Heart right ventricle (tissue), 16 donors: Measurements from ENCODE around the gene FAIM2. TPM values are rescaled to one million over a fixed set of nuclear protein-coding genes. Genes with fewer than 3 reads are reported as not detected.

Experiments
- ATAC-seq, 8 donors: fragments of 200-7000 bp; cut with Tn5 transposase; one replicate each; pipeline ENCODE4 v1.9.1; 2020; ENCODE audit warnings: mild to moderate bottlenecking in 8 of 8, moderate library complexity in 8 of 8, moderate number of reproducible peaks in 1 of 8
- DNase-seq, 2 donors: peaks; one replicate each; pipeline ENCODE4 v3.0.0-alpha.2; 2020
- H3K27ac ChIP-seq, 10 donors: fragments of 200-600 bp; sonication (generic) in 2 of 10; one replicate each; pipeline versions ENCODE4 v1.5.0 to v1.8.0; 2020 to 2022; ENCODE audit warnings: mild to moderate bottlenecking in 3 of 10
- H3K27me3 ChIP-seq, 7 donors: fragments of 200-600 bp; one replicate each; pipeline ENCODE4 v1.8.0; 2021 to 2022; ENCODE audit warnings: mild to moderate bottlenecking in 2 of 7
- H3K36me3 ChIP-seq, 9 donors: fragments of 200-600 bp; sonication (generic) in 1 of 9; one replicate each; pipeline versions ENCODE4 v1.5.0 to v1.8.0; 2020 to 2022; ENCODE audit warnings: mild to moderate bottlenecking in 2 of 9
- H3K4me1 ChIP-seq, 9 donors: fragments of 200-600 bp; sonication (generic) in 1 of 9; one replicate each; pipeline versions ENCODE4 v1.5.0 to v1.8.0; 2020 to 2022; ENCODE audit warnings: mild to moderate bottlenecking in 4 of 9
- H3K4me3 ChIP-seq, 10 donors: fragments of 200-600 bp; sonication (generic) in 2 of 10; one replicate each; pipeline versions ENCODE4 v1.5.0 to v1.8.0; 2020 to 2022; ENCODE audit warnings: mild to moderate bottlenecking in 7 of 10, moderate library complexity in 2 of 10
- H3K9me3 ChIP-seq, 11 donors: fragments of 200-600 bp in 10 of 11; sonication (generic) in 2 of 11; one replicate each; pipeline versions ENCODE4 v1.5.0 to v1.8.0; 2013 to 2022; ENCODE audit warnings: mild to moderate bottlenecking in 2 of 11, control low read depth in 1 of 11, moderate library complexity in 1 of 11
- CTCF ChIP-seq, 9 donors: fragments of 200-600 bp; sonication (generic) in 2 of 9; IDR thresholded peaks; one replicate each; pipeline versions ENCODE4 v1.5.0 to v1.8.0; 2021 to 2022; ENCODE audit warnings: antibody characterized with exemption in 9 of 9, mild to moderate bottlenecking in 5 of 9, moderate library complexity in 1 of 9
- whole genome bisulfite sequencing, 2 donors: extraction: QIAGEN DNeasy Blood & Tissue Kit; methylation state at CpG; one replicate each; pipeline ENCODE4 v1.1.7; 2013; ENCODE audit warnings: inconsistent platforms in 1 of 2; 5-methylcytosine and 5-hydroxymethylcytosine counted together
- intact Hi-C, 10 donors: fragments of 100-400 bp; cut with DNase I; formaldehyde crosslinking; loops; one replicate each; pipeline versions ENCODE4 v1.11.1 to v1.14.2; 2022
- polyA plus RNA-seq, 2 donors: library from polyadenylated mRNA; stranded (reverse); fragments of 200-250 nt; gene quantifications; one replicate each; pipeline ENCODE4 v1.2.3, GENCODE V29; 2013
- total RNA-seq, 10 donors: library from RNA; stranded (reverse); fragmentation: NEBNext Ultra II Directional in 3 of 10; extraction: Animal tissue kit (Norgen Biotek cat#: 25700) in 3 of 10; gene quantifications; one replicate each; pipeline versions ENCODE4 v1.2.1 to v1.2.4, GENCODE V29; 2021 to 2023
- donor health status: Arrhythmogenic right ventricular cardiomyopathy.
- donor health status: ischemic (EF 13 %, LVEDD 7.1; RV severe dilation, severe dysfunction).
- donor health status: healthy with polysubstance abuse.
- donor health status: DM: no; HTN: yes; CAD: no.
- donor health status: DM: no; HTN: no; CAD: no.
- donor health status: ischemic (EF 25% LVEDD 6.9; RV normal size, moderate dysfunction).
- donor health status: ischemic (EF 25% LVEDD 5.7; RV mildly dilated, moderate dysfunction).
- donor health status: healthy.
- donor health status: DM: yes; HTN: yes; CAD: no.
- donor health status: Ischemic cardiomyopathy.
- donor health status: ischemic (EF 35%, LVEDD 5.7; RV mildly dilated, moderate dysfunction).
- donor health status: nonischemic (EF 11% LVEDD 7.7; RV severe dilation, severe dysfunction).
- donor health status: DM: yes; HTN: yes; CAD: no.
- donor health status: PGD.
- donor health status: ischemic (EF 29% LVEDD 5.4; RV normal size, mild dysfunction).
- donor health status: nonischemic (EF 23%, LVEDD 6.1; RV moderate dilation, normal function).

FAIM2 gene
- total and polyA plus RNA-seq, 12 donors: 1.2 to 15.0 (median 3.5) TPM

GRCh38 chr12:49878021-49878420, 25.7 kb downstream of the FAIM2 start:
- no peaks in the 10 kb centered on the region for H3K36me3 ChIP-seq
- no peaks in the 10 kb centered on the region for H3K9me3 ChIP-seq
- WGBS, 2 donors: 0 to 79% methylated on average over 1 to 2 of the region's 2 CpGs
- intact Hi-C loops: no loop called here
- peaks cover 0 to 6% (median 0%) of the 10 kb centered on the region in 9 donors for H3K4me1 ChIP-seq
- no peak overlapping the region for H3K4me3 ChIP-seq
- no peak for TF ChIP-seq CTCF (IDR thresholded peaks at IDR 0.05)
- DNase-seq (no peak), ATAC-seq (no peak)
- peaks cover 0 to 6% (median 1%) of the 10 kb centered on the region in 7 donors for H3K27me3 ChIP-seq
- no peak overlapping the region for H3K27ac ChIP-seq

DNA sequence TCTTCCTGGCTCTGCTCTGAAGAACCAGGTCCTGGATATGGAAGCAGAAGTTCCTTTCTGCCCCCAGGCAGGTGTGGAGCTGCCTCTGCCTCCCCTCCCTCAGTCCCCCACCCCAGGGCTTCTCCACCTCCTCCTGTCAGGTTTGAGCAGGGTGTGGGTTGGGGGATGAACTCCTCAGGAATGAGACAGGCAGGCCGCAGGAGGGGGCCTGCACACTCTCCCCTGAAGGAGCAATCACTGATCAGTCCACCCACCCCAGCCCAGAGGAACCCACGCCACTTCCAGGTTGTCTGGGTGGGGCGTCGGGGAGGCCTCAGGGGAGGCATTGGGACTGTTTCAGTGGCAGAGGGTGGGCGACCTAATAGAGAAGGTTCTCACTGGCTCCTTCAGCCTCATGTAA, 26.6 kb downstream of the FAIM2 start:
- WGBS, 2 donors: 72 to 74% methylated on average over 5 of the region's 5 CpGs
- Histone ChIP-seq H3K27me3 (peaks cover 0 to under 1% (median 0%) of the 10 kb centered on the region in 7 donors), H3K4me3 (no peak overlapping the region), H3K4me1 (peaks cover 0 to 13% (median 0%) of the 10 kb centered on the region in 9 donors), H3K9me3 (no peaks in the 10 kb centered on the region), H3K27ac (no peak overlapping the region), H3K36me3 (no peaks in the 10 kb centered on the region)
- ATAC-seq (no peak), DNase-seq (no peak)
- intact Hi-C loops: no loop called here
- no peak for TF ChIP-seq CTCF (IDR thresholded peaks at IDR 0.05)

DNA sequence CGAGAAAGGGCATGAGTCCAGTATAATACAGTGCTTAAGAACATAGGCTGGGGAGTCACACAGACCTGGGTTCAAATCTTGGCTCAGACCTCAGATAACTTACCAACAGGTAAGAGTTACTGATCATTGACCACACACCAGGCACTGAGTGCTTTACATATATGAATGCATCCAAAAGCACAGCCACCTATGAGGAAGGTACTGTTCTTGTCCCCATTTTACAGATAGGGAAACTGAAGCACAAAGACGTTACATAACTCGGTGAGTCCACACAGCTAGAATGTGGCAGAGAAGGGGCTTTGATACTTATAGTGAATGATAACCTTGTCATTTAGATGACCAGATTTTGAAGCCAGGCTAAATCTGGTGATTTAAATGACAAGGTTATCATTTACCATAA, 27.6 kb downstream of the FAIM2 start:
- H3K36me3 ChIP-seq: no peaks in the 10 kb centered on the region
- H3K27ac ChIP-seq: no peak overlapping the region
- DNase-seq: no peak
- no peaks in the 10 kb centered on the region for H3K9me3 ChIP-seq
- intact Hi-C loops: no loop called here
- no peak for TF ChIP-seq CTCF (IDR thresholded peaks at IDR 0.05)
- no peaks in the 10 kb centered on the region for H3K27me3 ChIP-seq
- H3K4me3 ChIP-seq: no peak overlapping the region
- H3K4me1 ChIP-seq: peaks cover 0 to 13% (median 0%) of the 10 kb centered on the region in 9 donors
- 92 to 97% methylated on average over 3 of the region's 3 CpGs for WGBS, 2 donors
- ATAC-seq: no peak

GRCh38 chr12:49875115-49875720, 28.5 kb downstream of the FAIM2 start:
- H3K36me3 ChIP-seq: no peaks in the 10 kb centered on the region
- no peak overlapping the region for H3K27ac ChIP-seq
- peaks cover 0 to 18% (median 2%) of the 10 kb centered on the region in 9 donors for H3K4me1 ChIP-seq
- H3K27me3 ChIP-seq: no peaks in the 10 kb centered on the region
- ATAC-seq (no peak), DNase-seq (no peak)
- TF ChIP-seq CTCF (IDR thresholded peaks at IDR 0.05): no peak
- H3K9me3 ChIP-seq: no peaks in the 10 kb centered on the region
- no peak overlapping the region for H3K4me3 ChIP-seq
- 94 to 95% methylated on average over 9 of the region's 9 CpGs for WGBS, 2 donors
- intact Hi-C loops: no loop called here
